Measurements from ENCODE around the gene IQSEC3.
"Not testable (repeated sequence)": the region's sequence is repeated elsewhere in the genome, so short reads cannot be mapped to it uniquely, and the experiment has no call there.

IQSEC3 gene

GRCh38 chr12:75541-75940, 9.0 kb downstream of the IQSEC3 start:
- not testable (repeated sequence) for H3K9me3 ChIP-seq (replicated peaks; ENCODE audit: low read length); H3K4me2 ChIP-seq (ENCODE audit: low read length); H3K36me3 ChIP-seq (ENCODE audit: insufficient read depth, low read length); H3K4me3 ChIP-seq (ENCODE audit: low read length); H3K4me1 ChIP-seq (ENCODE audit: control insufficient read depth, insufficient read depth, low read length); H3K9ac ChIP-seq (ENCODE audit: low read depth, low read length)
- peaks cover 37% of the 10 kb centered on the region for H3K27me3 ChIP-seq (ENCODE audit: control insufficient read depth, insufficient read depth, low read length)

GRCh38 chr12:76102-76501, 9.5 kb downstream of the IQSEC3 start:
- not testable (repeated sequence) for H3K4me3 ChIP-seq (ENCODE audit: low read length); H3K4me2 ChIP-seq (ENCODE audit: low read length); H3K9ac ChIP-seq (ENCODE audit: low read depth, low read length); H3K36me3 ChIP-seq (ENCODE audit: insufficient read depth, low read length); H3K4me1 ChIP-seq (ENCODE audit: control insufficient read depth, insufficient read depth, low read length); H3K9me3 ChIP-seq (replicated peaks; ENCODE audit: low read length)
- H3K27me3 ChIP-seq (ENCODE audit: control insufficient read depth, insufficient read depth, low read length) = peaks cover 40% of the 10 kb centered on the region

- not testable (repeated sequence) for H3K4me2 ChIP-seq (ENCODE audit: low read length); H3K36me3 ChIP-seq (ENCODE audit: insufficient read depth, low read length); H3K4me3 ChIP-seq (ENCODE audit: low read length); H3K9ac ChIP-seq (ENCODE audit: low read depth, low read length); H3K9me3 ChIP-seq (replicated peaks; ENCODE audit: low read length); H3K4me1 ChIP-seq (ENCODE audit: control insufficient read depth, insufficient read depth, low read length)
- H3K27me3 ChIP-seq (ENCODE audit: control insufficient read depth, insufficient read depth, low read length) = peaks cover 45% of the 10 kb centered on the region
These were observed 10.0 kb downstream of the IQSEC3 start for GRCh38 chr12:76551-76950.

- H3K4me2 ChIP-seq (ENCODE audit: low read length); H3K9me3 ChIP-seq (replicated peaks; ENCODE audit: low read length); H3K4me3 ChIP-seq (ENCODE audit: low read length); H3K4me1 ChIP-seq (ENCODE audit: control insufficient read depth, insufficient read depth, low read length); H3K9ac ChIP-seq (ENCODE audit: low read depth, low read length); H3K36me3 ChIP-seq (ENCODE audit: insufficient read depth, low read length): not testable (repeated sequence)
- H3K27me3 ChIP-seq (ENCODE audit: control insufficient read depth, insufficient read depth, low read length) = peaks cover 51% of the 10 kb centered on the region
These were observed 10.6 kb downstream of the IQSEC3 start for GRCh38 chr12:77101-77719.

GRCh38 chr12:77769-78383, 11.3 kb downstream of the IQSEC3 start:
- not testable (repeated sequence) for H3K4me2 ChIP-seq (ENCODE audit: low read length); H3K4me3 ChIP-seq (ENCODE audit: low read length); H3K36me3 ChIP-seq (ENCODE audit: insufficient read depth, low read length)

GRCh38 chr12:78981-79380, 12.4 kb downstream of the IQSEC3 start:
- no peak overlapping the region for H3K4me2 ChIP-seq (ENCODE audit: low read length)
- H3K36me3 ChIP-seq (ENCODE audit: insufficient read depth, low read length) = no peaks in the 10 kb centered on the region
- no peaks in the 10 kb centered on the region for H3K9me3 ChIP-seq (replicated peaks; ENCODE audit: low read length)
- H3K9ac ChIP-seq (ENCODE audit: low read depth, low read length) = no peak overlapping the region
- no peaks in the 10 kb centered on the region for H3K4me1 ChIP-seq (ENCODE audit: control insufficient read depth, insufficient read depth, low read length)
- H3K27me3 ChIP-seq (ENCODE audit: control insufficient read depth, insufficient read depth, low read length) = peaks cover 69% of the 10 kb centered on the region
- H3K4me3 ChIP-seq (ENCODE audit: low read length) = no peak overlapping the region

More at GRCh38 chr12:77769-78383, 11.3 kb downstream of the IQSEC3 start:
- H3K9ac ChIP-seq (ENCODE audit: low read depth, low read length); H3K9me3 ChIP-seq (replicated peaks; ENCODE audit: low read length); H3K4me1 ChIP-seq (ENCODE audit: control insufficient read depth, insufficient read depth, low read length): not testable (repeated sequence)
- peaks cover 57% of the 10 kb centered on the region for H3K27me3 ChIP-seq (ENCODE audit: control insufficient read depth, insufficient read depth, low read length)

- Histone ChIP-seq H3K4me3 (ENCODE audit: low read length) (no peak overlapping the region), H3K9ac (ENCODE audit: low read depth, low read length) (no peak overlapping the region), H3K27me3 (ENCODE audit: control insufficient read depth, insufficient read depth, low read length) (peaks cover 80% of the 10 kb centered on the region), H3K9me3 (replicated peaks; ENCODE audit: low read length) (no peaks in the 10 kb centered on the region), H3K4me2 (ENCODE audit: low read length) (no peak overlapping the region), H3K36me3 (ENCODE audit: insufficient read depth, low read length) (no peaks in the 10 kb centered on the region), H3K4me1 (ENCODE audit: control insufficient read depth, insufficient read depth, low read length) (no peaks in the 10 kb centered on the region)
These were observed 14.2 kb downstream of the IQSEC3 start for GRCh38 chr12:80681-81190.

GRCh38 chr12:82740-83139, 16.2 kb downstream of the IQSEC3 start:
- Histone ChIP-seq H3K9ac (ENCODE audit: low read depth, low read length) (no peak overlapping the region), H3K36me3 (ENCODE audit: insufficient read depth, low read length) (no peaks in the 10 kb centered on the region), H3K27me3 (ENCODE audit: control insufficient read depth, insufficient read depth, low read length) (peaks cover 82% of the 10 kb centered on the region), H3K4me2 (ENCODE audit: low read length) (no peak overlapping the region), H3K4me1 (ENCODE audit: control insufficient read depth, insufficient read depth, low read length) (no peaks in the 10 kb centered on the region), H3K9me3 (replicated peaks; ENCODE audit: low read length) (no peaks in the 10 kb centered on the region), H3K4me3 (ENCODE audit: low read length) (no peak overlapping the region)

GRCh38 chr12:84056-84455, 17.5 kb downstream of the IQSEC3 start:
- Histone ChIP-seq H3K36me3 (ENCODE audit: insufficient read depth, low read length) (no peaks in the 10 kb centered on the region), H3K4me3 (ENCODE audit: low read length) (no peak overlapping the region), H3K27me3 (ENCODE audit: control insufficient read depth, insufficient read depth, low read length) (peaks cover 85% of the 10 kb centered on the region)

GRCh38 chr12:85191-85666, 18.7 kb downstream of the IQSEC3 start:
- H3K4me3 ChIP-seq (ENCODE audit: low read length) = no peak overlapping the region
- no peaks in the 10 kb centered on the region for H3K4me1 ChIP-seq (ENCODE audit: control insufficient read depth, insufficient read depth, low read length)
- no peak overlapping the region for H3K4me2 ChIP-seq (ENCODE audit: low read length)
- no peaks in the 10 kb centered on the region for H3K36me3 ChIP-seq (ENCODE audit: insufficient read depth, low read length)
- H3K27me3 ChIP-seq (ENCODE audit: control insufficient read depth, insufficient read depth, low read length) = peaks cover 77% of the 10 kb centered on the region
- no peaks in the 10 kb centered on the region for H3K9me3 ChIP-seq (replicated peaks; ENCODE audit: low read length)
- no peak overlapping the region for H3K9ac ChIP-seq (ENCODE audit: low read depth, low read length)

More at GRCh38 chr12:84056-84455, 17.5 kb downstream of the IQSEC3 start:
- H3K9me3 ChIP-seq (replicated peaks; ENCODE audit: low read length) = no peaks in the 10 kb centered on the region
- H3K4me1 ChIP-seq (ENCODE audit: control insufficient read depth, insufficient read depth, low read length) = no peaks in the 10 kb centered on the region
- H3K4me2 ChIP-seq (ENCODE audit: low read length) = no peak overlapping the region
- no peak overlapping the region for H3K9ac ChIP-seq (ENCODE audit: low read depth, low read length)

- Histone ChIP-seq H3K27me3 (ENCODE audit: control insufficient read depth, insufficient read depth, low read length) (peaks cover 57% of the 10 kb centered on the region), H3K9ac (ENCODE audit: low read depth, low read length) (no peak overlapping the region), H3K9me3 (replicated peaks; ENCODE audit: low read length) (no peaks in the 10 kb centered on the region), H3K4me1 (ENCODE audit: control insufficient read depth, insufficient read depth, low read length) (no peaks in the 10 kb centered on the region), H3K4me3 (ENCODE audit: low read length) (no peak overlapping the region), H3K36me3 (ENCODE audit: insufficient read depth, low read length) (no peaks in the 10 kb centered on the region), H3K4me2 (ENCODE audit: low read length) (no peak overlapping the region)
These were observed 20.7 kb downstream of the IQSEC3 start for GRCh38 chr12:87315-87714.

GRCh38 chr12:87856-88255, 21.3 kb downstream of the IQSEC3 start:
- H3K9ac ChIP-seq (ENCODE audit: low read depth, low read length) = no peak overlapping the region
- no peaks in the 10 kb centered on the region for H3K36me3 ChIP-seq (ENCODE audit: insufficient read depth, low read length)
- peaks cover 52% of the 10 kb centered on the region for H3K27me3 ChIP-seq (ENCODE audit: control insufficient read depth, insufficient read depth, low read length)
- H3K4me3 ChIP-seq (ENCODE audit: low read length) = no peak overlapping the region
- no peaks in the 10 kb centered on the region for H3K4me1 ChIP-seq (ENCODE audit: control insufficient read depth, insufficient read depth, low read length)
- no peaks in the 10 kb centered on the region for H3K9me3 ChIP-seq (replicated peaks; ENCODE audit: low read length)
- no peak overlapping the region for H3K4me2 ChIP-seq (ENCODE audit: low read length)
